GM20431 (cell line): ENCODE measurements around the gene PHYKPL.
"Not testable (repeated sequence)": the region's sequence is repeated elsewhere in the genome, so short reads cannot be mapped to it uniquely, and the experiment has no call there.

Source experiments
- in situ Hi-C: fragments of 300-500 bp; cut with MseI, MboI; formaldehyde crosslinking; loops from one replicate; pipeline ENCODE4 v1.15.0; 2020; ENCODE audit warnings: low sequenced_read_pairs; ENCODE audit not compliant: unreplicated experiment

The PHYKPL gene

GRCh38 chr5:178198706-178199105 lies 33.9 kb downstream of the PHYKPL start:
- in situ Hi-C loops = no loop called here

DNA sequence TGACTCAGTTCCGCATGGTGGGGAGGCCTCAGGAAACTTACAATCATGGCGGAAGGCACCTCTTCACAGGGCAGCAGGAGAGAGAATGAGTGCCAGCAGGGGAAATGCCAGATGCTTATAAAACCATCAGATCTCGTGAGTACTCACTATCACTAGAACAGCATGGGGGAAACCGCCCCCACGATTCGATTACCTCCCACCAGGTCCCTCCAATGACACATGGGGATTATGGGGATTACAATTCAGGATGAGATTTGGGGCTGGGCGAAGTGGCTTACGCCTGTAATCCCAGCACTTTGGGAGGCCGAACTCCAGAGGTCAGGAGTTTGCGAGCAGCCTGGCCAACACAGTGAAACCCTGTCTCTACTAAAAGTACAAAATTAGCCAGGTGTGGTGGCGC lies 34.5 kb downstream of the PHYKPL start:
- in situ Hi-C loops = not testable (repeated sequence)

DNA sequence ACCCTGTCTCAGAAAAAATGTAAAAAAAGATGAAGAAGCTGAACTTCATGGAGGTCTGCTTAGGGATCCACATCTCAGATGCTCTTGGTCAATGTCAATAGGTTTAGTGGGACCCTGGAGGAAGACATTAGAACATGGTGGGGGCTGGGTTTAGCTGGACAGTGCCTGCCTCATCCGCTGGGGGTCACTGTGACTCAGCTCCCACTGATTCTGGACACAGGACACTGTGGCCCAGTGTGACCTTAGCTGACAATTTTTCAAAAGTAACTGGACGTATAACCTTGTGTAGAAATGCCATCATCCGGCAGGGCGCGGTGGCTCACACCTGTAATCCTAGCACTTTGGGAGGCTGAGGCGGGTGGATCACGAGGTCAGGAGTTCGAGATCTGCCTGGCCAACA lies 35.6 kb downstream of the PHYKPL start:
- in situ Hi-C loops = no loop called here

GRCh38 chr5:178196281-178196812 lies 36.3 kb downstream of the PHYKPL start:
- in situ Hi-C loops = no loop called here

GRCh38 chr5:178194026-178194425 lies 38.6 kb downstream of the PHYKPL start:
- in situ Hi-C loops = no loop called here

- in situ Hi-C loops = no loop called here
These were observed 39.3 kb downstream of the PHYKPL start for GRCh38 chr5:178193251-178193809.

DNA sequence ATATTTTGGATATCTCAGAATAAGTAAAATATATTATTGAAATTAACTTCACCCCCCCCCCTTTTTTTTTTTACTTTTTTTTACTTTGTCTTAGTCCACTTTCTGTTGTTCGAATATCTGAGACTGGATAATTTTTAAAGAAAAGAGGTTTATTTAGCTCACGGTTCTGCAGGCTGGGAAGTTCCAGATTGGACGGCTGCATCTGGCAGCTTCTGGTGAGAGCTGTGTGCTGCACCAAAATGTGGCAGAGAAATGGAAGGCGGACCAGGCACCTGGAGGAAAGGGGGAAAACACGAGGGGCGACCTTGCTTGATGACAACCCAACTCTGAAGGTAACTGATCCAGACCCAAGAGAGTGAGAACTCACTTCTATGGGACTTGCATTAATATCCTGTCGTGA lies 39.8 kb downstream of the PHYKPL start:
- in situ Hi-C loops = no loop called here

GRCh38 chr5:178192244-178192643 lies 40.4 kb downstream of the PHYKPL start:
- in situ Hi-C loops = no loop called here

GRCh38 chr5:178191661-178192060 lies 40.9 kb downstream of the PHYKPL start:
- in situ Hi-C loops = no loop called here

- in situ Hi-C loops = no loop called here
These were observed 43.2 kb downstream of the PHYKPL start for GRCh38 chr5:178189433-178189832.

DNA sequence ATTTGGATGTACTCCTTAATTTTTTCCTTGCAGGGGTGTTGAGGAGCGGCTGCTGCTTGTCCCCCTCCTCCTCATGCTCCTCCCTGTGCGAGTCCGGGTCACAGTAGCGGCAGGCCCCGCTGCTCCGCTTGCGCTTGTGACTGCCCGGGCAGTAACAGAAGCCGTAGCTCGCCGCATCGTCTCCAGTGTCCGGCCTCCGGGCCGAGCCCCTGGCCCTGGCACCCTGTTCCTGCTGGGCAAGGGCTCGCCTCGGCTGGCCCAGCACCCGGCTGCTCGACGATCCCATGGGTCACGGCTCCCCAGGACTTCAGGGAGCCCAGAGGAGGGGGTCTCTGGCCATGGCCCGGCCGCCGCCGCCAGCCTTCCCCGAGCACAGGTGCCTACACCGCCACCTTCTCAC lies 45.6 kb downstream of the PHYKPL start, which contains the start of gene GMCL2:
Gene GMCL2, minus strand, starts transcription at position 358 of the 400 bp plus-strand sequence. Its CDS starts 72 bp downstream, at position 286.
- in situ Hi-C loops = no loop called here

DNA sequence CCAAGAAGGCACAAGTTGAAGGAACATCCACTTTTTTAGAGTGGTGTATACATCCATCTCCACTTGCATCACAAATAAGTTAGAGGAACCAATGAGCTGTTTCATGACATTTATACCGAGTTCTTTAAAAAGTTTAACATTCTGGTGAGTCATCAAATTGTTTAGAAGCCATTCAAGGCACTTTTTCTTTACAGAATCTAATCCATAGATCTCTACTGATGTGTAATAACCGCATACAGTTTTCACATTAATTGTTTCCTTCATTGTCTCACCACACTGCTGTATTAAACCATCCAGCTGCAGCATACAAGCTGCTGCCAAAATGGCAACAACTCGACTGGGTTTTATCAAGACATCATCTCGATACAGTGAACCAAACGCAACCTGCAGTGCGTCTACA lies 46.2 kb downstream of the PHYKPL start:
- in situ Hi-C loops = no loop called here

DNA sequence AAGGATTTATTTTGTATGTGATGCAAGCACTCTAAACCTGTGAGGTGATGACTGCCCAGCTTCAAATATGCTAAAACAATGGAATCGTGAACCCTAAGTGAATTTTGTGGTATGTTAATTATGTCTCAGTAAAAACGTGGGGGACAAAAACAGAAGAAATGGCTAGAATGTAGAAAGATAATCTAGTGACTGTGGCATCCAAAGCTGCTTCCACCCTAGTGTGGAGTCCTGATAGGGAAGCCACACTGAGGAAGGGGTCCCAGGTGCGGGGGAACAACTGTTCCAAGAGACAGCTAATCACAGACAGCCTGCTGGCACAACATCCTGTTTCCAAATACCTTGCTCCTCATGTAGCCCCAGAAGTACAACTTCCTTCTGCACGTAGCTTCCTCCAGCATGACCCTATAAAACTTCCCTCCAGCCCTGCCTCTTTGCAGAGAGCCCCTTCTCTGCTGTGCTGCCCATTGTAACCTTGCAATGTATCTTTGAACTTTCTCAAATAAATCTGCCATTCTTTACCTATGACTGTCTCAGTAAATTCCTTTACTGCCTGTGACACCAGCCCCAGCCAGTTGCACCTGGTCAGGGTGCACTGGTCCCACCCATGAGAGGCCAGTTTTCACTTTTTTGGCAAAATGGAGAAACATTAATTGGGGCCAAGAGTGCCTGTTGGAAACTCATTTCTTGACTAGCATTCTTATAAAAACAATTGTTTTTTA lies 50.3 kb downstream of the PHYKPL start:
- in situ Hi-C loops = no loop called here

- in situ Hi-C loops = no loop called here
These were observed 52.3 kb downstream of the PHYKPL start for GRCh38 chr5:178180141-178180863.

- in situ Hi-C loops = no loop called here
These were observed 55.0 kb downstream of the PHYKPL start for GRCh38 chr5:178177569-178177968.

DNA sequence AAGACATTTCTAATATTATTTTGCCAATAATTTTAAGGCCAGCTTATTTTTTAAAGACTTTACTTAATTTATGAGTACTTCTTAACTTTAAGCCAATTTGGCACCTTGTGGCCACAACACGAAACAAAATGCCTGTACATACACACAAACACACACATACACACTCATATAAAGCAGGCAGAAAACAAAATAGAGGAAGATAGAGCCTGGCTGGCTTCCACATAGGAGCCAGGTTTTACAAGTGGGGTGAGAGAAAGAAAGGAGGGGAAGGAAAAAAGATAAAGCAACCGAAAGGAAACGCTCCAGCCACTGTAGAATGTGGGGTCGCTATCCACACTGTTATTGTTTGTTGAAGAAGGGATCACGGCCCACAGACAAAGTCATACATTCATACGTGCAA lies 55.8 kb downstream of the PHYKPL start:
- in situ Hi-C loops = no loop called here

- in situ Hi-C loops = loop anchor here (25.0 kb wide), 1 partner anchor 212 kb away; no protein-coding TSS in a partner anchor
These were observed 58.1 kb downstream of the PHYKPL start for GRCh38 chr5:178174456-178174855.

DNA sequence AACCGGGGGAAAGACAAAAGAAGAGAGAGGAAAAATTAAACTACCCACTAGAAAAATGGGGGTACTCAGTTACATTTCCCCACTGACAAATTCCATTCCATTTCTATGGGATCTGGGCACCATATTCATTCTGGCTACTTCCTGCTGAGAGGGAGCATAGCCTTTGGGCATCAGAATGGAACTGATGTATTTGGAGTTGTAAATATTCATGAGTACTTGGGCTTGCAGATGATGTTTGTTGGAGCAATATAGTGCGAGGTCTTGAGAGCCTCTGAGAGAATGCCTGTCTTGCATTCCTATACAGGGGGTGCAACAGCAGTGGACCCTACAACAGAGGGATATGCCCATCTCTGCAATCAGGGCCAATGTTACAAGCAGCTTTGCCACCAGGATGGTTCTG lies 62.1 kb downstream of the PHYKPL start:
- in situ Hi-C loops = loop anchor here (25.0 kb wide), 1 partner anchor 208 kb away; no protein-coding TSS in a partner anchor

GRCh38 chr5:178165581-178165980 lies 67.0 kb downstream of the PHYKPL start:
- in situ Hi-C loops = loop anchor here (25.0 kb wide), 1 partner anchor 203 kb away; no protein-coding TSS in a partner anchor
